ENCODE data around the gene TCAF1. TPM values are rescaled to one million over a fixed set of nuclear protein-coding genes. Genes with fewer than 3 reads are reported as not detected.
A peak's percentile ranks its signal among the peaks of the same experiment; 100 is the strongest.

Gene TCAF1
- total RNA-seq (17.3 and 19.7 TPM in 2 replicates), polyA plus RNA-seq (7.1 and 8.6 TPM in 2 replicates), polyA minus RNA-seq (5.7 and 10.1 TPM in 2 replicates)
- total RNA-seq (2013), result 13.8 TPM

DNA sequence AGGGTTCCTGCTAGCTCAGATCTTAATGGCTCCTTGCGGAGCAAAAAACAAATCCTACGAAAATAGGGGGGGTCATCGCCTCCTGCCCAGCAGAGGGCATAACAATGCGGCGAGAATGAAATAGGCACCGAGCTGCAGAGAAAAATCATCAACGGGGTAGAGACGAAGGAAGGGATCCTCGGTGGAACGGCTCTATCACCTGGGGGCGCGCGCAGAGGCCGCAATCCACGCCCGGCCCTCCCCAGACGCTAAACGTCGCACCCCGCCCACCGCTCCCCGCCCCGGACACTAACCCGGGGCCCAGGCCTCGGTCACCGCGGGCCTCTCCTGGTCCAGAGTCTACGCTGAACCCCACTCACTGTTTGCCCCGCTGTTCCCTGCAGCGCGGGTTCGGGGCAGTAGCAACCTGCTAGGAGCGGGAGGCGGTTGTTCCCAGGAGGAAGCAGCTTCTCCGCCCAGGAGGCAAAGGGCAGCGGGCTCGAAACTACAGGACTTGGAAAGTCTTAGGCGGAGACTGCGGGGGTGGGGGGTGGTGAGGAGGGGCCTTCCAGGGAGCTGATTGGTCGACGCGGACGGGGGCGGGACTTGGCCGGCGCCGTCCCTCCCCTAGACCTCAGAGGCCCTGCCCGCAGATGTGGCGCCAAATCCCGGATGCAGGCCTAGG lies at the start of gene TCAF1:
TSS of gene TCAF1 (minus strand) at position 509 of the 664 bp plus-strand sequence. CDS start 25,568 bp downstream, outside the sequence.
- Histone ChIP-seq H3K27ac (ENCODE audit: low read length in 2 of 2) (peak within 1 kb of the TSS; percentile 34 to 67), H3K79me2 (ENCODE audit: control insufficient read depth, insufficient read depth, low read length) (peaks cover 25% of the 10 kb centered on the region), H3K27me3 (replicated peaks in 1 of 4; ENCODE audit: control extremely low read depth in 1 of 4, control insufficient read depth in 3 of 4, insufficient read depth in 4 of 4, low read length in 3 of 4) (no peaks in the 10 kb centered on the region), H3K4me2 (replicated peaks; ENCODE audit: low read depth, low read length, poor library complexity, severe bottlenecking) (peak within 1 kb of the TSS; percentile 86), H3K9ac (ENCODE audit: low read length) (peak within 1 kb of the TSS; percentile 94), H3K4me1 (ENCODE audit: control insufficient read depth in 2 of 2, insufficient read depth in 2 of 2, low read length in 2 of 2) (peaks cover 6 to 10% of the 10 kb centered on the region in 2 donors), H3K9me3 (ENCODE audit: control extremely low read depth in 1 of 3, control insufficient read depth in 2 of 3, insufficient read depth in 1 of 3, low read length in 2 of 3) (no peaks in the 10 kb centered on the region), H2AFZ (ENCODE audit: insufficient read depth, low read depth, low read length, poor library complexity, severe bottlenecking) (peak within 1 kb of the TSS; percentile 100), H3K4me3 (ENCODE audit: control extremely low read depth in 1 of 5, extremely low read depth in 1 of 5, insufficient read depth in 1 of 5, low read depth in 2 of 5, low read length in 4 of 5) (peak within 1 kb of the TSS; percentile 59 to 96 (median 87)), H4K20me1 (ENCODE audit: control insufficient read depth, insufficient read depth, low read length, poor library complexity, severe bottlenecking) (no peaks in the 10 kb centered on the region), H3K36me3 (replicated peaks in 1 of 2; ENCODE audit: control extremely low read depth in 1 of 2, control insufficient read depth in 1 of 2, extremely low read depth in 1 of 2, insufficient read depth in 2 of 2, low read length in 1 of 2) (no peaks in the 10 kb centered on the region)
- TF ChIP-seq CTCF (IDR thresholded peaks at IDR 0.05) (peak; percentile 42), EZH2 (IDR thresholded peaks at IDR 0.05; ENCODE audit: borderline replicate concordance, insufficient read depth, low read depth, low read length, poor library complexity, severe bottlenecking) (no peak)
- Mint-ChIP-seq H3K9me3 (ENCODE audit: insufficient read depth) (no peaks in the 10 kb centered on the region), H3K27me3 (no peaks in the 10 kb centered on the region), H3K4me3 (peak within 1 kb of the TSS; percentile 99), H3K4me1 (peaks cover 24% of the 10 kb centered on the region), H3K27ac (peak within 1 kb of the TSS; percentile 95)
- DNase-seq (peak; percentile 92), ATAC-seq (ENCODE audit: low read depth) (peak; percentile 95)
- WGBS (ENCODE audit: insufficient coverage), result 1% methylated on average over 46 of the region's 50 CpGs
- CTCF ChIA-PET, result interaction anchor here (1.0 to 2.6 kb wide), 7 partner anchors 10 to 662 kb away, joined by 3 to 15 read pairs (median 4); no protein-coding TSS in a partner anchor
- POLR2A ChIA-PET, result interaction anchor here (0.6 to 1.1 kb wide), 2 partner anchors 9 to 490 kb away, joined by 3 to 8 read pairs; no protein-coding TSS in a partner anchor
- intact Hi-C loops (cut with micrococcal nuclease), result loop anchor here (2.0 to 5.0 kb wide), 2 partner anchors 521 to 614 kb away; partner anchors contain the start of genes CASP2 and ZYX

- H3K4me2 ChIP-seq (replicated peaks; ENCODE audit: low read depth, low read length, poor library complexity, severe bottlenecking), result no peak overlapping the region
- H3K27ac ChIP-seq (ENCODE audit: low read length in 2 of 2), result no peak overlapping the region
- intact Hi-C loops (cut with micrococcal nuclease), result no loop called here
- Mint-ChIP-seq H3K4me1 (no peaks in the 10 kb centered on the region), H3K27ac (no peak overlapping the region), H3K9me3 (ENCODE audit: insufficient read depth) (no peaks in the 10 kb centered on the region), H3K4me3 (no peak overlapping the region), H3K27me3 (peaks cover 27% of the 10 kb centered on the region)
- TF ChIP-seq EZH2 (IDR thresholded peaks at IDR 0.05; ENCODE audit: borderline replicate concordance, insufficient read depth, low read depth, low read length, poor library complexity, severe bottlenecking) (no peak), CTCF (IDR thresholded peaks at IDR 0.05) (no peak)
- CTCF ChIA-PET, result no interaction called here
- no peak overlapping the region for H3K9ac ChIP-seq (ENCODE audit: low read length)
- no peaks in the 10 kb centered on the region for H3K36me3 ChIP-seq (replicated peaks in 1 of 2; ENCODE audit: control extremely low read depth in 1 of 2, control insufficient read depth in 1 of 2, extremely low read depth in 1 of 2, insufficient read depth in 2 of 2, low read length in 1 of 2)
- POLR2A ChIA-PET, result no interaction called here
- no peaks in the 10 kb centered on the region for H4K20me1 ChIP-seq (ENCODE audit: control insufficient read depth, insufficient read depth, low read length, poor library complexity, severe bottlenecking)
- no peak overlapping the region for H2AFZ ChIP-seq (ENCODE audit: insufficient read depth, low read depth, low read length, poor library complexity, severe bottlenecking)
- no peak for DNase-seq
- H3K4me3 ChIP-seq (ENCODE audit: control extremely low read depth in 1 of 5, extremely low read depth in 1 of 5, insufficient read depth in 1 of 5, low read depth in 2 of 5, low read length in 4 of 5), result no peak overlapping the region
- no peak for ATAC-seq (ENCODE audit: low read depth)
- H3K9me3 ChIP-seq (ENCODE audit: control extremely low read depth in 1 of 3, control insufficient read depth in 2 of 3, insufficient read depth in 1 of 3, low read length in 2 of 3), result no peaks in the 10 kb centered on the region
- H3K27me3 ChIP-seq (replicated peaks in 1 of 4; ENCODE audit: control extremely low read depth in 1 of 4, control insufficient read depth in 3 of 4, insufficient read depth in 4 of 4, low read length in 3 of 4), result peaks cover 0 to 5% (median 0%) of the 10 kb centered on the region in 4 experiments
- no peaks in the 10 kb centered on the region for H3K4me1 ChIP-seq (ENCODE audit: control insufficient read depth in 2 of 2, insufficient read depth in 2 of 2, low read length in 2 of 2)
- H3K79me2 ChIP-seq (ENCODE audit: control insufficient read depth, insufficient read depth, low read length), result no peaks in the 10 kb centered on the region
- WGBS (ENCODE audit: insufficient coverage), result no CpG with 5 or more reads among the region's 2 CpGs
Measured at GRCh38 chr7:143948733-143949132, 46.8 kb upstream of the TCAF1 start.
